Measurements from ENCODE around the gene ABHD15.
A peak's percentile ranks its signal among the peaks of the same experiment; 100 is the strongest.

ABHD15 gene

DNA sequence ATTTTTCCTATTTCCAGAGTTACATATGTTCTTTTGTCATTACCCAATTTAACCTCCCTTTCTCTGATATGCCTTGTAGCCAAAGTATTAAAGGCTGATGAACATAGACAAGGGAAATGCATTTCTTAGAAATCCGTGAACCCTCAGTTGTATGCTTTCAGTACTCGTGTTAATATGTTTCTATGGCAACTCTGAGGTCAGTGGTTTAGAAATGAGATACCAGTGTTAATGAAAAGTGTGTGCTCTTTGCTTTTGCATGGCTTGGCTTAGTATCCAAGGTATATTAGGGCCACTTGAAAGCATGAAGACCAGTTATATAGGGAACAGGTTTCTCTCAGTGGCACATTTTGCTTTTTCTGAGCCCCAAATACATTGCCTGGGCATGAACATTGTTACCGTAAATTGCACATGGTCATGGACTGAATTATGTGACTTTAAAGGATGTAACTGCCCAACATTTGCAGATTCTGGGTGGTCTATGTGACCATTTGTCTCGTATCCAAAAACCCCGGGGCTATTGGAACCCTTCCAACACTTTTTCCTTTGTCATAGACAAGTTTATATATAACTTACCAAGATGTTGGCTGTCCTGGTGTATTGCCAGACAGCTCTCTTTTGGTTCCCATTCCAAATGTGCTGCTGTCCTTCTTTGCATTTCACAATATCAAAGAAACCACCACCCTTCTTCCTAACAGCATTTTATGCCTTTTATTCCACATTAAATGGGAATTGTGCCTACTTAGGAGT lies 17.5 kb downstream of the ABHD15 start:
- no peak for DNase-seq

DNA sequence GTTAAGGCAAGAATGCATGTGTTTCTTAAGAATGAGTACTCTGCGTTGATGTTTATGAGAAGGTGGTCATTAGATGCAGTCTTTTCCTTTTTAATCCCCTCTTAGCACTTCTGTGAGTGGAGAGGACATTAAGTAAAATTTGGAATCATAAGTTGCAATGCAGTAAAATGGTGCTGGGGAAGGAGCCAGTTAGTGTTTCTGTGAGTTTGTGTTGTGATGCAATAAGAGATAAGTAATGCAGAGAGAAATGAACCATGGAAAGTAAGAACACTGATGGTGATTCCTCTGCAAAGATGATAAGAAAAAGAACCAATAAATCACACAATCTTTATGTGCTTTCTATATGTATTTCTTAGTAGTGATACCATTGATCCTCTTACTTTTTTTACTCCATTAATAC lies 20.0 kb downstream of the ABHD15 start:
- no peak for DNase-seq

GRCh38 chr17:29546085-29546484 lies 20.8 kb downstream of the ABHD15 start:
- DNase-seq = no peak

DNA sequence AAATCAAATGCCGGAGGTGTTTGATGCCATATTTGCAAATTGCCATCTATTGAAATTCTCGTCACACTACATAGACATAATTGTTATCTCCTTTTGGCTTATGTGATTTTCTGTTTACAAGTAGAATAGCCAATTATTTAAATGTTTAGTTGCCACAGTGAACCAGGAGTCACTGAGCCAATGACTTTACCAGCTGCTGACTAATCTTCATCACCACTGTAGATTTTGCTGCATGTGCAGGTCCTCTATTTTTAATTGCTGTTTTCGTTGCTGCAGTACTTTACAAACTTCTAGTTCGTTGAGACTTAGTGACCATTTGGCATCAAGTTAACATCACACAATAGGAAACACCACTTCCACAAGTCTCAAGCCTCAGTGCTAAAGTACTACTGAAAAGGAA lies 22.8 kb downstream of the ABHD15 start:
- no peak for DNase-seq

DNA sequence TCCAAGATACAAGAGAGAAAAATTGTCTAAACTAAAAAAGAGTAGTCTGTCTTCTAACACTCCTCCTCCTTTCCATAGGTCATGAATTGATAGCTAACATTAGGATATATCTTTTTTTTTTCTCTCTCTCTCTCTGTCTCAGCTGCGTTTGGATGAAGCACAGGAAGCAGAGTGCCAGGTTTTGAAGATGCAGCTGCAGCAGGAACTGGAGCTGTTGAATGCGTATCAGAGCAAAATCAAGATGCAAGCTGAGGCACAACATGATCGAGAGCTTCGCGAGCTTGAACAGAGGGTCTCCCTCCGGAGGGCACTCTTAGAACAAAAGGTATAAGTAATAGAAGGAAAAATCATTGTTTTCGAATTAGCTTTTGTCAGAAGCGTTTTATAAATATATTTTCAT lies 32.9 kb downstream of the ABHD15 start:
- peak in 9 of 56 donors; percentile 1 to 33 (median 3) for DNase-seq

DNA sequence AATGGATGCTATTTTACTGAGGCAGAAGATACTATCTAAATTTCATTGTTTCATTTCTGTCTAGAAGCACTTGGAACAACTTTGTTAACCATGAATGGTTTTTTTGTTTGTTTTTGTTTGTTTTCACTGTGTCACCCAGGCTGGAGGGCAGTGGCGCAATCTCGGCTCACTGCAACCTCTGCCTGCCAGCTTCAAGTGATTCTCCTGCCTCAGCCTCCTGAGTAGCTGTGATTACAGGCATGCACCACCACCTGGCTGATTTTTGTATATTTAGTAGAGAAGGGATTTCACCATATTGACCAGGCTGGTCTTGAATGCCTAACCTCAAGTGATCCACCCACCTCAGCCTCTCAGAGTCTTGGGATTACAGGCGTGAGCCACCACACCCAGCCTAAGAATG lies 40.5 kb downstream of the ABHD15 start:
- no peak for DNase-seq

- DNase-seq = no peak
Observed at GRCh38 chr17:29524692-29525091, 42.1 kb downstream of the ABHD15 start.

- DNase-seq = no peak
Observed at GRCh38 chr17:29518359-29518758, 48.5 kb downstream of the ABHD15 start.

GRCh38 chr17:29514792-29515191 lies 52.0 kb downstream of the ABHD15 start:
- no peak for DNase-seq

- DNase-seq = no peak
Observed at GRCh38 chr17:29510953-29511352, 55.9 kb downstream of the ABHD15 start.

All from nucleus accumbens (tissue), 56 donors.